Mesothelial cell of epicardium (in vitro differentiated cells): ENCODE measurements around the gene SAMD11. TPM values are rescaled to one million over a fixed set of nuclear protein-coding genes. Genes with fewer than 3 reads are reported as not detected.

Experiments used
- DNase-seq, 2 experiments: peaks; one replicate each; pipeline ENCODE4 v3.0.0; 2021; ENCODE audit warnings: low spot score in 2 of 2; ENCODE audit not compliant: unreplicated experiment in 2 of 2
- H3K27ac Mint-ChIP-seq: 2 replicates; pipeline ENCODE4 v1.8.0; 2021; ENCODE audit warnings: mixed read lengths
- H3K27me3 Mint-ChIP-seq: 2 replicates; pipeline ENCODE4 v1.8.0; 2021; ENCODE audit warnings: low read depth, mixed read lengths
- H3K36me3 Mint-ChIP-seq: 2 replicates; pipeline ENCODE4 v1.8.0; 2021; ENCODE audit warnings: mixed read lengths
- H3K4me1 Mint-ChIP-seq: 2 replicates; pipeline ENCODE4 v1.8.0; 2021; ENCODE audit warnings: mixed read lengths
- H3K4me3 Mint-ChIP-seq: 2 replicates; pipeline ENCODE4 v1.8.0; 2021; ENCODE audit warnings: mild to moderate bottlenecking, moderate library complexity, mixed read lengths
- H3K9me3 Mint-ChIP-seq: 2 replicates; pipeline ENCODE4 v1.8.0; 2021; ENCODE audit warnings: mixed read lengths
- total RNA-seq: library from RNA; stranded (reverse); gene quantifications from 3 replicates; pipeline ENCODE4 v1.2.1, GENCODE V29; 2021
- TF ChIP-seq, protein P1 (sequence below): fragments of 200-600 bp; sonication (generic); IDR thresholded peaks from one replicate; pipeline ENCODE4 v1.5.0; 2021; ENCODE audit warnings: antibody characterized with exemption; ENCODE audit not compliant: unreplicated experiment

SAMD11 gene
- total RNA-seq, 1 donor from 2014 or later: 313 TPM

DNA sequence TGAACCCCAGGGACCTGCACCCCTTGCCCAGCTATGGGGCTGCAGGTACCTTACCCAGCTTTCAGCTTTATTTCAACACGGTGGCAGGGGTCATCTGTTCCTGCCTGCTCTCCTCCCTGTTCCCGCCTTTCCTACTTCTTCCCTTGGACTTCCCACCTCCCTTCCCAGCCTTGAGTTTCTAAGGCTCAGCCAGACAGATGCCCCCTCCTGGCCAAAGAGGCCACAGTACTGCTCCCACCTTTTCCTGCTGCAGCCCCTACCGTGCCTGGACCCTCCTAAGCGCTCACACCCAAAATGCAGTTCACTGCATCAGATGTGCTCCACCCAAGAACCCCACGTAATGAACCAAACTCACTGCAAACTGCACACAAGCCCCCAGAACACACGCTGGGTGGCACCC lies 27.6 kb downstream of the SAMD11 start:
- Mint-ChIP-seq H3K36me3 (peaks cover 50% of the 10 kb centered on the region), H3K9me3 (no peaks in the 10 kb centered on the region), H3K27me3 (no peaks in the 10 kb centered on the region), H3K4me3 (no peak overlapping the region), H3K4me1 (no peaks in the 10 kb centered on the region), H3K27ac (no peak overlapping the region)
- TF ChIP-seq, protein P1, sequence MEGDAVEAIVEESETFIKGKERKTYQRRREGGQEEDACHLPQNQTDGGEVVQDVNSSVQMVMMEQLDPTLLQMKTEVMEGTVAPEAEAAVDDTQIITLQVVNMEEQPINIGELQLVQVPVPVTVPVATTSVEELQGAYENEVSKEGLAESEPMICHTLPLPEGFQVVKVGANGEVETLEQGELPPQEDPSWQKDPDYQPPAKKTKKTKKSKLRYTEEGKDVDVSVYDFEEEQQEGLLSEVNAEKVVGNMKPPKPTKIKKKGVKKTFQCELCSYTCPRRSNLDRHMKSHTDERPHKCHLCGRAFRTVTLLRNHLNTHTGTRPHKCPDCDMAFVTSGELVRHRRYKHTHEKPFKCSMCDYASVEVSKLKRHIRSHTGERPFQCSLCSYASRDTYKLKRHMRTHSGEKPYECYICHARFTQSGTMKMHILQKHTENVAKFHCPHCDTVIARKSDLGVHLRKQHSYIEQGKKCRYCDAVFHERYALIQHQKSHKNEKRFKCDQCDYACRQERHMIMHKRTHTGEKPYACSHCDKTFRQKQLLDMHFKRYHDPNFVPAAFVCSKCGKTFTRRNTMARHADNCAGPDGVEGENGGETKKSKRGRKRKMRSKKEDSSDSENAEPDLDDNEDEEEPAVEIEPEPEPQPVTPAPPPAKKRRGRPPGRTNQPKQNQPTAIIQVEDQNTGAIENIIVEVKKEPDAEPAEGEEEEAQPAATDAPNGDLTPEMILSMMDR: no peak
- no peak for DNase-seq

DNA sequence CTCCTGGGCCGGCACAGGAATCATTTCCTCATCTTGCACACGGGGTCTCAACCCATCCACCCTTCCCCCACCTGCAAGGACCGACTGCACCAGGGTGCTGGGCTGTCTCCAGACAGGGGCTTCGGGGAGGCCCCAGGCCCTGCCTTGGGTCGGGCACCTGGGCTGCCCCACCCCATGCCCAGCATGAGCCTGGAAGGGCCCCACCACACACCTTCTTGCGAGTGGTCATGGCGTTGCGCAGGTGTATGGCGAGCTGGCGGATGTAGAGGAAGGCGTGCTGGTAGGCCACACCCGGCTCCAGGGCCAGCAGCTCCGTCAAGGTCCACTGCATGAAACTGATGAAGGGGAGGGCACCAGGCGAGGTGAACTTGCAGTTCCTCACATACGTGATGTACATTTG lies 28.5 kb downstream of the SAMD11 start:
- Mint-ChIP-seq H3K4me3 (no peak overlapping the region), H3K36me3 (peaks cover 51% of the 10 kb centered on the region), H3K4me1 (no peaks in the 10 kb centered on the region), H3K27ac (no peak overlapping the region), H3K9me3 (no peaks in the 10 kb centered on the region), H3K27me3 (no peaks in the 10 kb centered on the region)
- DNase-seq: no peak
- TF ChIP-seq, protein P1: no peak

DNA sequence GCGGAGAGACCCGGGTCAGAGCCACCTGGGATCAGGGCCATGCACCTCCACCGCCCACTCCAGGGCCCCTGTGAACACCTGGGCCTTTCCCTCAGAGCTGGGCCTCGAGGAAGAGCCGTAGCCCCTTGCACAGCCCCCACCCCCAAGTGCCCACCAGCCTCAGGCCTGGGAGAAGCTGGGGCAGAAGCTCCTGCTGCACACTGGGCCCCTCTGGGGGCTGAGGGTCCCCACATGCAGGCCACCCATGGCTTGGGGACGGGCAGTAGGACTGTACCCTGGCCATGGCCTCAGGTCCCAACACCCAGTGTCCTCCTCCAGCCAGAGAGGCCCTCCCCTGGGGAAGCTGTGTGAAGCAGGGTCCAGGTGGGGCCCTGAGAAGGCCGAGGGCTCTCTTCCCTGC lies 28.9 kb downstream of the SAMD11 start:
- TF ChIP-seq, protein P1: no peak
- Mint-ChIP-seq H3K4me3 (no peak overlapping the region), H3K27ac (no peak overlapping the region), H3K4me1 (peaks cover 3% of the 10 kb centered on the region), H3K27me3 (no peaks in the 10 kb centered on the region), H3K36me3 (peaks cover 49% of the 10 kb centered on the region), H3K9me3 (no peaks in the 10 kb centered on the region)
- DNase-seq: no peak

DNA sequence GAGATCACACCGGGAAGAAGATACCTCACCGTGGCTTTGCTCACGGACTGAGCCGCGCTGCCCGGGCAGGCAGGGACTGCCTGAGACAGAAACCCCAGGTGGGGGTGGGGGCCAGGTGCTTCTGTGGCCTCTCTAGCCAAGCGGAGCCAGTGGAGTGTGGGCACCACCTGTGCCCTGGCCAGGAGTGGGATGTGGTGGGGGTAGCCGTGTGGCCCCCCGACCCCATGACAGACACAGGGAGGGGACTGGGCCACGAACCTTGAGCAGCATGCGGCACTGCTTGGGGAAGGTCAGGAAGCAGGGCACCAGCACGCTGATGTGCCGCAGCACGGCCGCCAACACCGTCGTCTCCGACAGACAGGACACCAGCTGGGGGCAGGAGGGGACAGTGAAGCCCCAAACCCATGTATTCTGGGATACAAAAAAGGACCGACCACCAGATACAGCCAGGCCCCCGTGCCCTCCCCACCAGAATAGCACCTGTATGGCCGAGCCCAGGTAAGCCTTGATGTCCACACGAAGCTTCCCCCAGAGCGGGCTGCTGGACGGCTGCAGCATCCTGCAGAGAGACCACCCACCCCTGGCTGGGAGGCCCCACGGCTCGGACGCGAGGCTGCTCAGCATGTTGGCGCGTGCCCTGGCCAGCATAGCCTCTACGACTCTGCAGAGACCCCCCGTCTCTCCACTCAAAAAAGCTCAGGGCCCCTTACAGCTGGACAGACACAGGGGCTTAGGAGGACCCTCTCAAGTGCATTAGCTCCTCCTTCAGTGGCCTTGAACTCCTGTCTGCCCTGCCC lies 30.0 kb downstream of the SAMD11 start:
- DNase-seq: no peak
- Mint-ChIP-seq H3K4me1 (peaks cover 11% of the 10 kb centered on the region), H3K36me3 (peaks cover 45% of the 10 kb centered on the region), H3K27me3 (no peaks in the 10 kb centered on the region), H3K9me3 (no peaks in the 10 kb centered on the region), H3K27ac (no peak overlapping the region), H3K4me3 (no peak overlapping the region)
- TF ChIP-seq, protein P1: no peak

DNA sequence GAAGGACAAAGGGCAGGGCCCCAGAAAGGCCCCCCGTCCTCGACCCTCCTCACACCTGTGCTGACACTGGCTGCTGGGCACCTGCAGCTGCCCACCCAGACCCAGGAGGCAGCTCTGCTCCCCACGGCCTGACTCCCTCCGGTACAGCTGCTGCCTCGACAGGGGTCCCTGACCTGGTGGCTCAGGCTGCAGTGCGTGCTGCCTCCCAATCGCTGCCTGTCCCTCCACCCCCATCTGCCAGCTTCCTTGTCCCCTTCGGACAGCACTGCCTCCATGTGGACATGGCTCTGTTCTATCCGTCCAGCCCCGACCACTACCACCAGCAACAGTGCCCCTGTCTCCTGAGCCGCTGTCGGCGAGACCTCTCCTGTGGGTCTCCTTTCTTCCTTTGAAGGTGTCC lies 31.2 kb downstream of the SAMD11 start:
- H3K4me3 Mint-ChIP-seq: no peak overlapping the region
- H3K27ac Mint-ChIP-seq: no peak overlapping the region
- DNase-seq: no peak
- TF ChIP-seq, protein P1: no peak
- no peaks in the 10 kb centered on the region for H3K9me3 Mint-ChIP-seq
- H3K36me3 Mint-ChIP-seq: peaks cover 36% of the 10 kb centered on the region
- no peaks in the 10 kb centered on the region for H3K27me3 Mint-ChIP-seq
- H3K4me1 Mint-ChIP-seq: peaks cover 11% of the 10 kb centered on the region
